A673 (cell line): Measurements from ENCODE around the gene MED13. TPM values are rescaled to one million over a fixed set of nuclear protein-coding genes. Genes with fewer than 3 reads are reported as not detected.

Experiments used
- BruUV-seq: library from RNA; stranded (reverse); fragments of 400-500 nt; replicated peaks from 2 replicates; lab custom pipeline; 2021; lab: Mats Ljungman, UMichigan
- CTCF ChIA-PET: fragments of 300-600 bp; sonication (Branson Sonifier 250); formaldehyde crosslinking; loops from one replicate; lab custom pipeline; 2022; ENCODE audit warnings: antibody characterized with exemption; lab: Charles Lee
- POLR2A ChIA-PET: fragments of 300-600 bp; sonication (Branson Sonifier 250); formaldehyde crosslinking; loops from one replicate; lab custom pipeline; 2022; ENCODE audit warnings: antibody characterized with exemption; ENCODE audit not compliant: low non-redundant PET; lab: Charles Lee
- DNase-seq: peaks from one replicate; pipeline ENCODE4 v3.0.0-alpha.2; 2015; ENCODE audit warnings: low spot score
- H3K27ac ChIP-seq: fragments of 200-600 bp; sonication (generic); 2 replicates; pipeline ENCODE4 v1.5.1; 2016; ENCODE audit warnings: mixed run types, low read depth, mild to moderate bottlenecking, mixed read lengths, antibody characterized with exemption, low read length; ENCODE audit not compliant: poor library complexity, severe bottlenecking
- H3K27me3 ChIP-seq: fragments of 200-600 bp; sonication (generic); replicated peaks from 2 replicates; pipeline ENCODE4 v1.6.1; 2017; ENCODE audit warnings: mixed run types, low read depth, mild to moderate bottlenecking, mixed read lengths, antibody characterized with exemption, low read length; ENCODE audit not compliant: insufficient read depth, poor library complexity
- H3K36me3 ChIP-seq: fragments of 200-600 bp; sonication (generic); 2 replicates; pipeline ENCODE4 v1.6.1; 2016; ENCODE audit warnings: mixed run types, mild to moderate bottlenecking, mixed read lengths, antibody characterized with exemption, low read length; ENCODE audit not compliant: insufficient read depth, poor library complexity, severe bottlenecking
- H3K4me1 ChIP-seq: fragments of 200-600 bp; sonication (generic); 2 replicates; pipeline ENCODE4 v1.6.1; 2017; ENCODE audit warnings: mixed run types, mild to moderate bottlenecking, mixed read lengths, antibody characterized with exemption, low read length; ENCODE audit not compliant: insufficient read depth, poor library complexity, severe bottlenecking
- H3K4me3 ChIP-seq: fragments of 200-600 bp; sonication (generic); 2 replicates; pipeline ENCODE4 v1.5.1; 2016; ENCODE audit warnings: low read depth, mixed run types, mild to moderate bottlenecking, mixed read lengths, low read length; ENCODE audit not compliant: poor library complexity, severe bottlenecking
- H3K9me3 ChIP-seq: fragments of 200-600 bp; sonication (generic); 2 replicates; pipeline ENCODE4 v1.6.1; 2016; ENCODE audit warnings: mixed run types, low read depth, mild to moderate bottlenecking, mixed read lengths, antibody characterized with exemption, low read length; ENCODE audit not compliant: poor library complexity, severe bottlenecking
- CTCF ChIP-seq: fragments of 300-800, 200-600 bp; sonication (generic); conservative IDR thresholded peaks from 2 replicates; pipeline ENCODE4 v1.5.1; 2017; ENCODE audit warnings: low read depth, mild to moderate bottlenecking, antibody characterized with exemption, low read length, moderate library complexity, mixed read lengths
- EZH2 ChIP-seq: fragments of 200-600 bp; sonication (generic); IDR thresholded peaks from 2 replicates; pipeline ENCODE4 v1.6.1; 2017; ENCODE audit warnings: borderline replicate concordance, low read depth, mild to moderate bottlenecking, mixed read lengths, antibody characterized with exemption, low read length; ENCODE audit not compliant: poor library complexity, severe bottlenecking
- intact Hi-C: fragments of 100-400 bp; cut with micrococcal nuclease; formaldehyde crosslinking; loops from one replicate; pipeline ENCODE4 v1.10.0; 2022; ENCODE audit not compliant: unreplicated experiment
- total RNA-seq: library from RNA; stranded (reverse); gene quantifications from 2 replicates; pipeline ENCODE4 v1.2.3, GENCODE V29; 2021

Gene MED13
- total RNA-seq, 1 experiment from 2014 or later, result 65.0 TPM

DNA sequence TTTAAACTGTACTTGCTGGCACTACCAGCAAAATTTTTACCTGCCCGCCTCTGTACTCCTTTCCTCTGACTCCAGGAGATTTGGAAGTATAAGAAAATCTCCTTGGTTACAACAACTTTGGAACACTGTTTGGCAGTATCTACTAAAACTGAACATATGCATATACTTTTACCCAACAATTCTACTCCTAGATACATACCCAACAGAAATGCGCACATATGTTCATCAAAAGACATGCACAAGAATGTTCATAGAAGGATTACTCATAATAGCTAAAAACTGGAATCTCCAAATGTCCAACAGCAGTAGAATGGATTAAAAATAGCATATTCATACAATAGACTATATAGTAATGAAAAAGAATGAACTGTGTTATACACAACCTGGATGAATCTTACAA lies 21.7 kb upstream of the MED13 start:
- BruUV-seq, result no TSS peak
- ChIA-PET CTCF (no interaction called here), POLR2A (no interaction called here)
- H3K27ac ChIP-seq, result no peak overlapping the region
- no peaks in the 10 kb centered on the region for H3K9me3 ChIP-seq
- no peaks in the 10 kb centered on the region for H3K36me3 ChIP-seq
- TF ChIP-seq EZH2 (no peak), CTCF (no peak)
- H3K4me1 ChIP-seq, result no peaks in the 10 kb centered on the region
- no peaks in the 10 kb centered on the region for H3K27me3 ChIP-seq
- intact Hi-C loops, result no loop called here
- DNase-seq, result no peak
- H3K4me3 ChIP-seq, result no peak overlapping the region

GRCh38 chr17:62085511-62086408 lies 20.7 kb upstream of the MED13 start:
- no peak for DNase-seq
- no peak for TF ChIP-seq CTCF
- no peak for TF ChIP-seq EZH2
- POLR2A ChIA-PET, result interaction anchor here (0.7 kb wide), 1 partner anchor 27 kb away, joined by 4 read pairs; no protein-coding TSS in a partner anchor
- H3K4me1 ChIP-seq, result no peaks in the 10 kb centered on the region
- intact Hi-C loops, result no loop called here
- BruUV-seq, result no TSS peak
- CTCF ChIA-PET, result no interaction called here
- H3K27ac ChIP-seq, result no peak overlapping the region
- H3K36me3 ChIP-seq, result no peaks in the 10 kb centered on the region
- H3K9me3 ChIP-seq, result no peaks in the 10 kb centered on the region
- H3K4me3 ChIP-seq, result no peak overlapping the region
- H3K27me3 ChIP-seq, result no peaks in the 10 kb centered on the region

DNA sequence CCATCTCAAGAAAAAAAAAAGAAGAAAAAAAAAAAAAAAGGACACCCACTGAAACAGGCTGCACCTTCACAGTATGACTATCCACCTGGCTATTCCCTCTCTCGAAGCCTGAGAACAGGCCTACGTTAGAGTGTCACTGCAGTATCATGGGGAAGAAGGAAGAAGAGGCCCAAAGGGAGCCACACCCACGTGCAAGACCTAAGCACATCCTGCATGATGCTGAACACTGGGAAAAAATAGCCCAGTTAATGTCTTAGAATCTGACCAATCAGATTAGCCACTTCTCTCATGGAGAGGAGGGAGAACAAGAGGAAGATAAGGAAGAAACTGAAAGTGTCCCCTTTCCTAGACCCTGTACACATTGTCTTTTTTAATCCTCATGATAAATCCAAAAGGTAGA lies 19.5 kb upstream of the MED13 start:
- TF ChIP-seq CTCF, result no peak
- TF ChIP-seq EZH2, result no peak
- no peak overlapping the region for H3K4me3 ChIP-seq
- CTCF ChIA-PET, result no interaction called here
- no peak for DNase-seq
- POLR2A ChIA-PET, result no interaction called here
- no TSS peak for BruUV-seq
- intact Hi-C loops, result no loop called here
- H3K4me1 ChIP-seq, result no peaks in the 10 kb centered on the region
- no peak overlapping the region for H3K27ac ChIP-seq
- no peaks in the 10 kb centered on the region for H3K36me3 ChIP-seq
- H3K27me3 ChIP-seq, result no peaks in the 10 kb centered on the region
- no peaks in the 10 kb centered on the region for H3K9me3 ChIP-seq
